ENCODE results near the gene SOX12.
"Not testable (repeated sequence)": the region's sequence is repeated elsewhere in the genome, so short reads cannot be mapped to it uniquely, and the experiment has no call there.

The SOX12 gene

GRCh38 chr20:356154-356553 is 30.8 kb downstream of the SOX12 start:
- H3K4me3 ChIP-seq (ENCODE audit: low read length); H3K4me2 ChIP-seq (ENCODE audit: low read length); H3K9me3 ChIP-seq (replicated peaks; ENCODE audit: low read length); H3K36me3 ChIP-seq (ENCODE audit: insufficient read depth, low read length); H3K9ac ChIP-seq (ENCODE audit: low read depth, low read length); H3K4me1 ChIP-seq (ENCODE audit: control insufficient read depth, insufficient read depth, low read length); H3K27me3 ChIP-seq (ENCODE audit: control insufficient read depth, insufficient read depth, low read length): not testable (repeated sequence)

DNA sequence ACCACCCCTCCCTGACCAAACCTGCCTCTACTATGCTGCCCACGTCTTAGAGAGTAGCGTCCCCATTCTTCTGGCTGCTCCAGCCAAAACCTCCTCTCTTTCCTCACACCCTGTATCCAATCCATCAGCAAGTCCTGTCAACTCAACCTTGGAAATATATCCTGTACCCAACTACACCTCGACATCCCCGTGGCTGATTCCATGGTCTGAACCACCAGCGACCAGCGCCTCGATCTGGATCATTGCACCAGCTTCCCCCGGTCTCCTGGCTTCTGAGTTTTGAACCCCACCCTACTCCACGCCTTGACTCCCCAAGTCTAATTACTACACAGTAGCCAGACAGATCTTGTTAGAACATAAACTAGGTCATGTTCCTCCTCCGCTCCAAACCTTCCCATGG is 31.4 kb downstream of the SOX12 start:
- H3K4me1 ChIP-seq (ENCODE audit: control insufficient read depth, insufficient read depth, low read length) = peaks cover 7% of the 10 kb centered on the region
- H3K9ac ChIP-seq (ENCODE audit: low read depth, low read length) = no peak overlapping the region
- H3K36me3 ChIP-seq (ENCODE audit: insufficient read depth, low read length) = no peaks in the 10 kb centered on the region
- no peaks in the 10 kb centered on the region for H3K9me3 ChIP-seq (replicated peaks; ENCODE audit: low read length)
- no peak overlapping the region for H3K4me3 ChIP-seq (ENCODE audit: low read length)
- no peaks in the 10 kb centered on the region for H3K27me3 ChIP-seq (ENCODE audit: control insufficient read depth, insufficient read depth, low read length)
- H3K4me2 ChIP-seq (ENCODE audit: low read length) = no peak overlapping the region

DNA sequence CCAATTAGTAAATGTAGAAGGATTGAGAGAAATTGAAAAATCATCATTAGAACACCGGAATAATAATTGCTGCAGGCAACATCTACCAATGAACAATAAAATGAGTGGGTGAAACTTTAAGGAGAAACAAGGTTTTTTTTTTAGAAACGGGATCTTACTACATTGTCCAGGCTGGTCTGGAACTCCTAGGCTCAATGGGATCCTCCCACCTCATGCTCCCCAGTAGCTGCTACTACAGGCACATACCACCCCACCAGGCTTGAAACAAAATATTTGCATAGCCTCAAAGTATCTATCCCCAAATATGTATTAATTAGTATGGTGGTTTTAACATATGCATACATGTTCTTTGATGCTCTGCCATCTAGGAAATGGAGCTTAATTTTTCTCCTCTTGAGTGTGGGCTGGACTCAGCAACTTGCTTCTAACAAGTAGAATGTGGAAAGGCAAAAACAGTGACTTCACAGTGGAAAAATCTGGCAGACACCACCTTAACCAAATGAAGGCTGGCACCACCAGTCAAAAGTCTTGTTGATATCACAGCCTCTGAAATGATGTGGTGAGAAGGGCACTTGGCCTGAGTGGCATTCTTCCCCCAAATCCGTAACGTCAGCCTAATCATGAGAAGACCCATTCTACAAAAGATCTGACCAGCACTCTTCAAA is 33.7 kb downstream of the SOX12 start:
- H3K4me3 ChIP-seq (ENCODE audit: low read length) = no peak overlapping the region
- no peaks in the 10 kb centered on the region for H3K9me3 ChIP-seq (replicated peaks; ENCODE audit: low read length)
- H3K36me3 ChIP-seq (ENCODE audit: insufficient read depth, low read length) = no peaks in the 10 kb centered on the region
- peaks cover 22% of the 10 kb centered on the region for H3K4me1 ChIP-seq (ENCODE audit: control insufficient read depth, insufficient read depth, low read length)
- H3K27me3 ChIP-seq (ENCODE audit: control insufficient read depth, insufficient read depth, low read length) = no peaks in the 10 kb centered on the region
- no peak overlapping the region for H3K4me2 ChIP-seq (ENCODE audit: low read length)
- no peak overlapping the region for H3K9ac ChIP-seq (ENCODE audit: low read depth, low read length)

DNA sequence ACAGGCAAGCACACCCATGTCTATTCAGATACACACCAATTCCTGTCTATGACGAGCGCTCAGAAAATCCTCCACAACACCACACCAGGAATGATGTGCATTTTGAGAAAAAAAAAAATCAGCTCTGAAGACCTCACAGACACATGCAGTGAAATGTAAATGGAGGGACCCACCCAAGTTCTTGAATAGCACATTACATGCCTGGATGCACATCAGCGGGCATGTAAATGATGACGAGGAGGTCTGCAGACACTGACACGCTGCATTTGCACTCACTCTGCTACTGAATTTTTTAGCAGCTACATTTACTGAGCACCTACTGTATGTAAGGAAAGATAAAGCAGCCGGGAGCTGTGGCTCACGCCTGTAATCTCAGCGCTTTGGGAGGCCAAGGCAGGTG is 36.2 kb downstream of the SOX12 start:
- Histone ChIP-seq H3K4me3 (ENCODE audit: low read length) (no peak overlapping the region), H3K9ac (ENCODE audit: low read depth, low read length) (no peak overlapping the region), H3K9me3 (replicated peaks; ENCODE audit: low read length) (no peaks in the 10 kb centered on the region)

DNA sequence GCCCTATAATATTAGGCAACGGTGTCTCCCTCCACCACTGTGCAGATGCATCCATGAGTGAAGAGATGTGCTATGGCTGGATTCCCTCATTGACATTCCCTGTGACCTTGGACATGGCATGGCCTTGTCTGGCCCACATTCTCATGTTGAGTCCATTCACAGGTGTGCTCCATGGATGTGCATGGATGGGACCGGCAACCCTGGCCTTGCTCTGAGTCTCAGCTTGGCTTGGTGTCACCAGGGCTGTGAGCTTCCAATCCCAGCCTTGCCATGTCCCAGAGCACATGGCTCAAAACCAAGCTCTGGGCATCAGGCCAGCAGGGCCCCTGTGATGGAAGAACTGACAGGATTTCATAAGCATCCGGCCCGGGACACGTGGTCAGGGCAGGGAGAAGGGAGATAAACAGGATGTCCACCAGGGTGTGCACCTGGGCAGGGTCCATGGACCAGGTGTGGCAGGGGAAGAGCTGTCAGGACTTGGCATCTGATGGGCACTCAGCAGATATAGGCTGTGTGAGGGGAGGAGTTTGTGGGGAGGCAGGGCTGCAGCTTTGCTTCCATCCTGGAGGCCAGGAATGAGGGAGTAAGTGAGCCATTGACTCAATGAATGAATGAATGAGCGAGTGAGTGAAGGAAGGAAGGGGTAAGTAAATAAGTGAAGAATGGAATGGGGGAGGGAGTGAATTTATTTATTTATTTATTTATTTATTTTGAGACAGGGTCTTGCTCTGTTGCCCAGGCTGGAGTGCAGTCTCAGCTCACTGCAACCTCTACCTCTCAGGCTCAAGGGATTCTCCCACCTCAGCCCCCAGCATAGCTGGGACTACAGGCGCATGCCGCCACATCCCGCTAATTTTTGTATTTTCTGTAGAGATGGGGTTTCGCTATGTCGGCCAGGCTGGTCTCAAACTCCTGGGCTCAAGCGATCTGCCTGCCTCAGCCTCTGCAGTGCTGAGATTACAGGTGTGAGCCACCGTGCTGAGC is 37.2 kb downstream of the SOX12 start:
- Histone ChIP-seq H3K27me3 (ENCODE audit: control insufficient read depth, insufficient read depth, low read length) (no peaks in the 10 kb centered on the region), H3K4me1 (ENCODE audit: control insufficient read depth, insufficient read depth, low read length) (peaks cover 20% of the 10 kb centered on the region), H3K36me3 (ENCODE audit: insufficient read depth, low read length) (no peaks in the 10 kb centered on the region), H3K9me3 (replicated peaks; ENCODE audit: low read length) (no peaks in the 10 kb centered on the region), H3K4me2 (ENCODE audit: low read length) (no peak overlapping the region), H3K4me3 (ENCODE audit: low read length) (no peak overlapping the region), H3K9ac (ENCODE audit: low read depth, low read length) (no peak overlapping the region)

More for the DNA sequence above, 36.2 kb downstream of the SOX12 start:
- Histone ChIP-seq H3K4me2 (ENCODE audit: low read length) (no peak overlapping the region), H3K4me1 (ENCODE audit: control insufficient read depth, insufficient read depth, low read length) (peaks cover 20% of the 10 kb centered on the region), H3K36me3 (ENCODE audit: insufficient read depth, low read length) (no peaks in the 10 kb centered on the region), H3K27me3 (ENCODE audit: control insufficient read depth, insufficient read depth, low read length) (no peaks in the 10 kb centered on the region)

DNA sequence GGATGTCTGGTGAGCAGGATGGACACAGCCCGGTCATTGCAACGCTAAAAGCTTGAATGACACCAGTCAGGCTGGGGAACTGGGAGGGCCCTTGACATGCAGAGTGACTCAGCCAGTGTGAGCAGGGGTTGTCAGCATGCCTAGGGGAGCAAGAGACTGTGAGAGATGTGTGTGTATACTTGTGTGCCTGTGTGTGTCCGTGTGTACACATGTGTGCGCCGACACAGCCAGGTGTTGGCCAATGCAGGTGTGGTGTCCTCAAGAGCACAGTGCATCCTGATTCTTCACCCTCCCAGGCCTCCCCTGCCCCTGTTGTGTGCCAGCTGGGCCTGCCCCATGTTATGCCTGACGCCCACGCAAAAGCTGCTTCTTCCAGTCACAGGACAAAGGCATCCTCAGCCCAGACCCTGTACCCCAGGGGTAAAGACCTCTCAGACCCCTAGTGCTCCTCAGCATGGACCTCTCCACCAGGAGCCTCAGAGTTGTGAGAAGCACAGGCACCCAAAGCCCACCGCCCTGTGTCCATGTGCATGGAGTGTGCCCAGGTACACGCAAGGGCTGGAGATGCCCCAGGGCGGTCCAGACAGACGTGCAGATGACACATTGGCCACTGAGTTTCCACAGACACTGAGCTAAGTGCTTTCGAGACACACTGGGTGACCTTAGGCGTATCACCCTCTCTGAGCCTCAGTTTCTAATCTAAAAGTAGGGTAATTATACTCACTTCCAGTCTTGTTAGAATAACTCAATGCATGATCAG is 38.1 kb downstream of the SOX12 start:
- Histone ChIP-seq H3K4me1 (ENCODE audit: control insufficient read depth, insufficient read depth, low read length) (peaks cover 20% of the 10 kb centered on the region), H3K36me3 (ENCODE audit: insufficient read depth, low read length) (no peaks in the 10 kb centered on the region), H3K4me3 (ENCODE audit: low read length) (no peak overlapping the region), H3K27me3 (ENCODE audit: control insufficient read depth, insufficient read depth, low read length) (no peaks in the 10 kb centered on the region), H3K4me2 (ENCODE audit: low read length) (no peak overlapping the region), H3K9ac (ENCODE audit: low read depth, low read length) (no peak overlapping the region), H3K9me3 (replicated peaks; ENCODE audit: low read length) (no peaks in the 10 kb centered on the region)

DNA sequence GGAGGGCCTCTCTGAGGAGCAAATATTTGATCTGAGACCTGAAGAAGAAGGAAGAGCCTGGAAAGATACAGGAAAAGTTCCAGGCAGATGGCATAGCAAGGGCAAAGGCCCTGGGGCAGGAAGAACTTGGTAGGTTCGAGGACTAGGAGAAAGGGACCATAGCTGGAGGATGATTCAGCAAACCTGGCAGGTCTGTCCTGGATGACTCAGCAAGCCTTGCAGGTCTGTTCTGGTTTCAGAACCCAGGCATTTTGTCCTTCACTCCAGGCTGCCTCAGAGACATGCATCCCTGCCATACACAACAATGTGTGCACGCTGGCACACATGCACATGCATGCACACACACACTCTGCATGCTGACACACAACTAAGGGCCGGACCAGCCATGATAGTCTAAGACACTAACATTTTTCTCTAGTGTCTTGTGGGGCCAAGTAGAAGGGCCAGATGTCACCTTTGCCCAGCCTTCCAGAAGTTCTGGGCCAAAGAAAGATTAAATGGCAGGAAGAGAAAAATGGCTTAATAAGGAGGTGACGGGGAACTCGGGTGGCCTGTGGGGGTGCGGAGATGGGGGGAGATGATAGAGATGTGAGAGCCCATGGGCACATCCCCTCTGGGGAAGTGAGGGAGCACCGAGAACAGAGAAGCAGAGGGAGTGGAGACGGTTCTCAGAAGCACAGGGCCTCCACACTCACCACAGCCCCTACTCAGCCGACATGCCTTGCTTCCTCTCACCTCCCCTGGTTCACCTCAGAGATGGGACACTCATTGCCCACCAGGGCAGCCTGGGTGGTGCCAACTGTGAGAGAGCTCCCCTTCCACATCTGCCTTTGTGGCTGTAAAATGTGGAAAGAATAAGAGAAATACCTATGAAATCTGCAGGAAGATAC is 39.8 kb downstream of the SOX12 start:
- Histone ChIP-seq H3K36me3 (ENCODE audit: insufficient read depth, low read length) (no peaks in the 10 kb centered on the region), H3K4me1 (ENCODE audit: control insufficient read depth, insufficient read depth, low read length) (peaks cover 15% of the 10 kb centered on the region), H3K9ac (ENCODE audit: low read depth, low read length) (no peak overlapping the region)

GRCh38 chr20:366041-366718 is 40.8 kb downstream of the SOX12 start:
- H3K9me3 ChIP-seq (replicated peaks; ENCODE audit: low read length) = no peaks in the 10 kb centered on the region
- H3K9ac ChIP-seq (ENCODE audit: low read depth, low read length) = no peak overlapping the region
- H3K4me1 ChIP-seq (ENCODE audit: control insufficient read depth, insufficient read depth, low read length) = peaks cover 15% of the 10 kb centered on the region
- H3K27me3 ChIP-seq (ENCODE audit: control insufficient read depth, insufficient read depth, low read length) = no peaks in the 10 kb centered on the region
- H3K36me3 ChIP-seq (ENCODE audit: insufficient read depth, low read length) = no peaks in the 10 kb centered on the region
- no peak overlapping the region for H3K4me2 ChIP-seq (ENCODE audit: low read length)
- H3K4me3 ChIP-seq (ENCODE audit: low read length) = no peak overlapping the region

More for the DNA sequence above, 39.8 kb downstream of the SOX12 start:
- Histone ChIP-seq H3K27me3 (ENCODE audit: control insufficient read depth, insufficient read depth, low read length) (no peaks in the 10 kb centered on the region), H3K4me2 (ENCODE audit: low read length) (no peak overlapping the region), H3K9me3 (replicated peaks; ENCODE audit: low read length) (no peaks in the 10 kb centered on the region), H3K4me3 (ENCODE audit: low read length) (no peak overlapping the region)

DNA sequence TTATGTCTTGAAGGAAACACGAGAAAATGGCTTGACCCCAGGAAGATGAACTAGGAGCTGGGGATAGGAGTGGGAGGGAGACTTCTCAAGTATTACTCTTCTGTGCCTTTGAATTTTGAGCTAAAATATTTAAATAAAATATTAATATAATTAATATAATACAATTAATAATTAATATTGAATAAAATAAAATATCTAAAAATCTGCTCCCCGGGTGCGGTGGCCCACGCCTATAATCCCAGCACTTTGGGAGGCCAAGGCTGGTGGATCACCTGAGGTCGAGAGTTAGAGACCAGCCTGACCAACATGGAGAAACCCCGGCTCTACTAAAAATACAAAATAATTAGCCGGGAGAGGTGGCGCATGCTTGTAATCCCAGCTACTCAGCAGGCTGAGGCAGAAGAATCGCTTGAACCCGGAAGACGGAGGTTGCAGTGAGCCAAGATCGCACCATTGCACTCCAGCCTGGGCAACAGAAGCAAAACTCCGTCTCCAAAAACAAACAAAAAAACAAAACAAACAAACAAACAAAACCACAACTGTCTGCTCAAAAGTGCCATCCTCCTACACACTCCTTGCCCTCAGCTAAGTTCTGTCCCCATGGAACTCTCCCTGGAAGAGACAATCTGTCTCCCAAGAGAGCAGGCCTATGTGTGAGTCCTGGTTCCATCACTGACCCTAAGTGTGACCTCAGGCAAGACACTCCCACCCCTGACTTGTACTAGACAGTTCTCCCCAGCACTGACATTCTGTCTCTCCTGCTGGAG is 41.5 kb downstream of the SOX12 start:
- Histone ChIP-seq H3K4me2 (ENCODE audit: low read length) (no peak overlapping the region), H3K4me3 (ENCODE audit: low read length) (no peak overlapping the region), H3K9me3 (replicated peaks; ENCODE audit: low read length) (no peaks in the 10 kb centered on the region), H3K27me3 (ENCODE audit: control insufficient read depth, insufficient read depth, low read length) (no peaks in the 10 kb centered on the region), H3K36me3 (ENCODE audit: insufficient read depth, low read length) (no peaks in the 10 kb centered on the region), H3K4me1 (ENCODE audit: control insufficient read depth, insufficient read depth, low read length) (peaks cover 21% of the 10 kb centered on the region), H3K9ac (ENCODE audit: low read depth, low read length) (no peak overlapping the region)

DNA sequence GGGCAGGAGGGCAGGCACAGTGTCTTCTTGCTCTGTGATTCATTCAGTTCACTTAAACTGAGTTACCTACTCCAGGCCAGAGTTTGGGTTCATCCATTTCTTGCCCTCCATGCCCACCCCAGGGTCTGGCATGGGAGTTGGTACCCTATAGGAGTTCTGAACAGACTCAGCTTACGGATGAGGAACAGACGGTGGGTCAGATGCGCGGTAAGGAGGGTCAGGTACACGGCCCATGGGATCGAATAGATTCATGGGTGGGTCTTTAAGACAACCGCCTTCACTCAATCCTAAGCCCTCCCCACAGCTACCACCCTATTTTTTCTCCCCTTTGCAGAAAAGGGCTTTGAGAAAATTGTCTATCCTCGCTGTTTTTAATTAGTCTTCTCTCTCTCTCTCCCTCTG is 42.1 kb downstream of the SOX12 start:
- Histone ChIP-seq H3K4me3 (ENCODE audit: low read length) (no peak overlapping the region), H3K36me3 (ENCODE audit: insufficient read depth, low read length) (no peaks in the 10 kb centered on the region), H3K4me2 (ENCODE audit: low read length) (no peak overlapping the region), H3K9me3 (replicated peaks; ENCODE audit: low read length) (no peaks in the 10 kb centered on the region), H3K27me3 (ENCODE audit: control insufficient read depth, insufficient read depth, low read length) (no peaks in the 10 kb centered on the region), H3K9ac (ENCODE audit: low read depth, low read length) (no peak overlapping the region), H3K4me1 (ENCODE audit: control insufficient read depth, insufficient read depth, low read length) (peaks cover 21% of the 10 kb centered on the region)

Data from skeletal muscle satellite cell (primary cell).